OCI-LY7 (cell line): ENCODE measurements around the gene PRDM13.

Experiments
- EZH2phosphoT487 ChIP-seq: fragments of 200-600 bp; sonication (generic); IDR thresholded peaks from 2 replicates; pipeline ENCODE4 v1.6.1; 2018; ENCODE audit warnings: low read depth, borderline replicate concordance, mild to moderate bottlenecking, mixed run types, antibody characterized with exemption, low read length, moderate library complexity, mixed read lengths
- TF ChIP-seq, protein P1 (sequence below): fragments of 200-600 bp; sonication (generic); conservative IDR thresholded peaks from 2 replicates; pipeline ENCODE4 v1.5.1; 2014; ENCODE audit warnings: mild to moderate bottlenecking, antibody characterized with exemption, low read length, moderate library complexity, mixed read lengths

DNA sequence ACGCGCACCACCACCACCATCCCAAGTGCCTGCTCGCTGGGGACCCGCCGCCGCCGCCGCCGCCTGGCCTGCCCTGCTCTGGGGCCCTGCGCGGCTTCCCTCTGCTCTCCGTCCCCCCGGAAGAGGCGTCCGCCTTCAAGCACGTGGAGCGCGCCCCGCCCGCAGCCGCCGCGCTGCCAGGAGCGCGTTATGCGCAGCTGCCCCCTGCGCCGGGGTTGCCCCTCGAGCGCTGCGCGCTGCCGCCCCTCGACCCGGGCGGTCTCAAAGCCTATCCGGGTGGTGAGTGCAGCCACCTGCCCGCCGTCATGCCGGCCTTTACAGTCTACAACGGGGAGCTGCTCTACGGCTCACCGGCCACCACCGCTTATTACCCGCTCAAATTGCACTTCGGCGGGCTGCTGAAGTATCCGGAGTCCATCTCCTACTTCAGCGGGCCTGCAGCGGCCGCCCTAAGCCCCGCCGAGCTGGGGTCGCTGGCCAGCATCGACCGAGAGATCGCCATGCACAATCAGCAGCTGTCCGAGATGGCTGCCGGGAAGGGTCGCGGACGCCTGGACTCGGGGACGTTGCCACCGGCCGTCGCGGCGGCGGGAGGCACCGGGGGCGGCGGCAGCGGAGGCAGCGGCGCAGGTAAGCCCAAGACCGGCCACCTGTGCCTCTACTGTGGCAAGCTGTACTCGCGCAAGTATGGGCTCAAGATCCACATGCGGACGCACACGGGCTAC is 7.2 kb downstream of the PRDM13 start:
- TF ChIP-seq, protein P1, sequence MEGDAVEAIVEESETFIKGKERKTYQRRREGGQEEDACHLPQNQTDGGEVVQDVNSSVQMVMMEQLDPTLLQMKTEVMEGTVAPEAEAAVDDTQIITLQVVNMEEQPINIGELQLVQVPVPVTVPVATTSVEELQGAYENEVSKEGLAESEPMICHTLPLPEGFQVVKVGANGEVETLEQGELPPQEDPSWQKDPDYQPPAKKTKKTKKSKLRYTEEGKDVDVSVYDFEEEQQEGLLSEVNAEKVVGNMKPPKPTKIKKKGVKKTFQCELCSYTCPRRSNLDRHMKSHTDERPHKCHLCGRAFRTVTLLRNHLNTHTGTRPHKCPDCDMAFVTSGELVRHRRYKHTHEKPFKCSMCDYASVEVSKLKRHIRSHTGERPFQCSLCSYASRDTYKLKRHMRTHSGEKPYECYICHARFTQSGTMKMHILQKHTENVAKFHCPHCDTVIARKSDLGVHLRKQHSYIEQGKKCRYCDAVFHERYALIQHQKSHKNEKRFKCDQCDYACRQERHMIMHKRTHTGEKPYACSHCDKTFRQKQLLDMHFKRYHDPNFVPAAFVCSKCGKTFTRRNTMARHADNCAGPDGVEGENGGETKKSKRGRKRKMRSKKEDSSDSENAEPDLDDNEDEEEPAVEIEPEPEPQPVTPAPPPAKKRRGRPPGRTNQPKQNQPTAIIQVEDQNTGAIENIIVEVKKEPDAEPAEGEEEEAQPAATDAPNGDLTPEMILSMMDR = peak; percentile 33; the same call in 1 of the 2 replicates
- no peak for TF ChIP-seq EZH2phosphoT487
